DOHH2 (cell line): Measurements from ENCODE around the gene KRTAP5-2.

Experiments
- EZH2phosphoT487 ChIP-seq: fragments of 200-600 bp; sonication (generic); IDR thresholded peaks from 2 replicates; pipeline ENCODE4 v1.6.1; 2017; ENCODE audit warnings: borderline replicate concordance, mild to moderate bottlenecking, antibody characterized with exemption, low read length, moderate library complexity, mixed read lengths
- TF ChIP-seq, protein P1 (sequence below): fragments of 200-600 bp; sonication (generic); IDR thresholded peaks from one replicate; pipeline ENCODE4 v1.5.1; 2014; ENCODE audit warnings: antibody characterized with exemption, mild to moderate bottlenecking, low read depth, low read length; ENCODE audit not compliant: poor library complexity, severe bottlenecking

DNA sequence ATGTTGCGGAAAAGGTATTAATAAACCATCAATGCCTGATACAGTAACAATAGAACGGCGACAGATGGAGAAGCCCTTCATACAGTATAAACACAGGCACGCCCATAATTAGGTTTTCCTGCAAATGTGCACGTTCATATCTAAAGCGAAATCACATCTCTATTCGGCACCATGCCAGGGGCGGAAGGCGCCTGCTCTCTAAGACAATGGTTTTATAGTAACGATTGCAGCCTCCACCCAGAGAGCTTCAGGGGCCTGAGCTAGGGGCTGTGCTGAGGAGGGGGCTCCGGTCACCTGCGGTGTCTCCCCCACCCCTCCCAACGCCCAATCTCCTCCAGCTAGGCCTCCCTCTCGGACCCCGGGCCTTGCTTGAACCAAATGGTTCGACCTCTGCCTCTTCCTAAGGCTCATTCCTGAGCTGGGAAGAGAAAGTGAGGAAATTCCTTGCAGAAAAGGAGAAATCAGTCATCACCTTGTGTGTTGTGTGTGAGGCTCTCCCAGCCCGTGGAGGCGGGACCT, 41.1 kb upstream of the KRTAP5-2 start:
- TF ChIP-seq, protein P1, sequence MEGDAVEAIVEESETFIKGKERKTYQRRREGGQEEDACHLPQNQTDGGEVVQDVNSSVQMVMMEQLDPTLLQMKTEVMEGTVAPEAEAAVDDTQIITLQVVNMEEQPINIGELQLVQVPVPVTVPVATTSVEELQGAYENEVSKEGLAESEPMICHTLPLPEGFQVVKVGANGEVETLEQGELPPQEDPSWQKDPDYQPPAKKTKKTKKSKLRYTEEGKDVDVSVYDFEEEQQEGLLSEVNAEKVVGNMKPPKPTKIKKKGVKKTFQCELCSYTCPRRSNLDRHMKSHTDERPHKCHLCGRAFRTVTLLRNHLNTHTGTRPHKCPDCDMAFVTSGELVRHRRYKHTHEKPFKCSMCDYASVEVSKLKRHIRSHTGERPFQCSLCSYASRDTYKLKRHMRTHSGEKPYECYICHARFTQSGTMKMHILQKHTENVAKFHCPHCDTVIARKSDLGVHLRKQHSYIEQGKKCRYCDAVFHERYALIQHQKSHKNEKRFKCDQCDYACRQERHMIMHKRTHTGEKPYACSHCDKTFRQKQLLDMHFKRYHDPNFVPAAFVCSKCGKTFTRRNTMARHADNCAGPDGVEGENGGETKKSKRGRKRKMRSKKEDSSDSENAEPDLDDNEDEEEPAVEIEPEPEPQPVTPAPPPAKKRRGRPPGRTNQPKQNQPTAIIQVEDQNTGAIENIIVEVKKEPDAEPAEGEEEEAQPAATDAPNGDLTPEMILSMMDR, result no peak
- TF ChIP-seq EZH2phosphoT487, result no peak
